Measurements from ENCODE around the gene CLMN. TPM values are rescaled to one million over a fixed set of nuclear protein-coding genes. Genes with fewer than 3 reads are reported as not detected.
A peak's percentile ranks its signal among the peaks of the same experiment; 100 is the strongest.

Gene CLMN
- total and polyA plus RNA-seq, 10 of the 15 experiments (the other 5 are each of a cell fraction or from before 2014, with no cell fraction given): 7.8 to 49.3 (median 18.5) TPM

GRCh38 chr14:95313707-95314106 is 6.0 kb downstream of the CLMN start:
- Histone ChIP-seq H3K27ac (ENCODE audit: control insufficient read depth, insufficient read depth) (no peak overlapping the region), H3K27me3 (replicated peaks in 1 of 2; ENCODE audit: control insufficient read depth in 2 of 2, insufficient read depth in 2 of 2, low read length in 1 of 2) (no peaks in the 10 kb centered on the region), H3K9me3 (replicated peaks; ENCODE audit: control insufficient read depth, insufficient read depth, low read length) (no peaks in the 10 kb centered on the region; the same call in 2 of the 3 replicates), H3K4me1 (ENCODE audit: control insufficient read depth, insufficient read depth, low read length) (peaks cover 28% of the 10 kb centered on the region), H4K20me1 (ENCODE audit: control insufficient read depth, insufficient read depth) (no peaks in the 10 kb centered on the region), H3K36me3 (ENCODE audit: control insufficient read depth in 2 of 2, insufficient read depth in 2 of 2, low read length in 1 of 2) (no peaks in the 10 kb centered on the region; a peak in 1 of 4 replicates), H3K4me3 (no peak overlapping the region), H3K4me2 (ENCODE audit: control insufficient read depth, insufficient read depth) (peak overlapping the region; percentile 52), H2AFZ (ENCODE audit: control insufficient read depth, low read depth, low read length) (no peak overlapping the region), H3K79me2 (ENCODE audit: control insufficient read depth, insufficient read depth, low read length) (no peaks in the 10 kb centered on the region; the same call in 1 of the 2 replicates), H3K9ac (ENCODE audit: control insufficient read depth, insufficient read depth, low read length) (no peak overlapping the region)
- TF ChIP-seq BHLHE40 (IDR thresholded peaks at IDR 0.05; ENCODE audit: borderline replicate concordance in 1 of 2, low read depth in 2 of 2, low read length in 1 of 2) (peak; percentile 83 to 84), POU2F2 (IDR thresholded peaks at IDR 0.05; ENCODE audit: borderline replicate concordance, low read depth, low read length) (no peak), USF1 (IDR thresholded peaks at IDR 0.05; ENCODE audit: borderline replicate concordance, extremely low read length, insufficient read depth, low read depth, low read length) (peak; percentile 42), RAD51 (IDR thresholded peaks at IDR 0.05) (peak; percentile 57), ZNF24 (IDR thresholded peaks at IDR 0.05) (no peak), SKIL (IDR thresholded peaks at IDR 0.05; ENCODE audit: low read depth, poor library complexity, severe bottlenecking) (no peak)
- TF ChIP-seq, protein P1, sequence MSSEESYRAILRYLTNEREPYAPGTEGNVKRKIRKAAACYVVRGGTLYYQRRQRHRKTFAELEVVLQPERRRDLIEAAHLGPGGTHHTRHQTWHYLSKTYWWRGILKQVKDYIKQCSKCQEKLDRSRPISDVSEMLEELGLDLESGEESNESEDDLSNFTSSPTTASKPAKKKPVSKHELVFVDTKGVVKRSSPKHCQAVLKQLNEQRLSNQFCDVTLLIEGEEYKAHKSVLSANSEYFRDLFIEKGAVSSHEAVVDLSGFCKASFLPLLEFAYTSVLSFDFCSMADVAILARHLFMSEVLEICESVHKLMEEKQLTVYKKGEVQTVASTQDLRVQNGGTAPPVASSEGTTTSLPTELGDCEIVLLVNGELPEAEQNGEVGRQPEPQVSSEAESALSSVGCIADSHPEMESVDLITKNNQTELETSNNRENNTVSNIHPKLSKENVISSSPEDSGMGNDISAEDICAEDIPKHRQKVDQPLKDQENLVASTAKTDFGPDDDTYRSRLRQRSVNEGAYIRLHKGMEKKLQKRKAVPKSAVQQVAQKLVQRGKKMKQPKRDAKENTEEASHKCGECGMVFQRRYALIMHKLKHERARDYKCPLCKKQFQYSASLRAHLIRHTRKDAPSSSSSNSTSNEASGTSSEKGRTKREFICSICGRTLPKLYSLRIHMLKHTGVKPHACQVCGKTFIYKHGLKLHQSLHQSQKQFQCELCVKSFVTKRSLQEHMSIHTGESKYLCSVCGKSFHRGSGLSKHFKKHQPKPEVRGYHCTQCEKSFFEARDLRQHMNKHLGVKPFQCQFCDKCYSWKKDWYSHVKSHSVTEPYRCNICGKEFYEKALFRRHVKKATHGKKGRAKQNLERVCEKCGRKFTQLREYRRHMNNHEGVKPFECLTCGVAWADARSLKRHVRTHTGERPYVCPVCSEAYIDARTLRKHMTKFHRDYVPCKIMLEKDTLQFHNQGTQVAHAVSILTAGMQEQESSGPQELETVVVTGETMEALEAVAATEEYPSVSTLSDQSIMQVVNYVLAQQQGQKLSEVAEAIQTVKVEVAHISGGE (CRISPR knock-in tag; IDR thresholded peaks at IDR 0.05): no peak
- POLR2A ChIA-PET: interaction anchor here (0.7 to 1.4 kb wide), 2 partner anchors 10 to 43 kb away, joined by 3 read pairs; no protein-coding TSS in a partner anchor
- RAD21 ChIA-PET (ENCODE audit: unreplicated experiment): interaction anchor here (1.0 to 1.6 kb wide), 2 partner anchors 14 to 48 kb away, joined by 3 to 6 read pairs; no protein-coding TSS in a partner anchor
- WGBS (ENCODE audit: insufficient coverage, insufficient replicate concordance, low lambda C conversion rate, missing lambda C conversion rate): 24% methylated on average over 5 of the region's 5 CpGs
- CTCF ChIA-PET: interaction anchor here (1.0 to 1.2 kb wide), 2 partner anchors 44 to 48 kb away, joined by 3 read pairs; no protein-coding TSS in a partner anchor
- in situ Hi-C loops (cut with MboI): no loop called here
- peak; percentile 54 for ATAC-seq
- SMC1A ChIA-PET (ENCODE audit: uncharacterized antibody, unreplicated experiment): interaction anchor here (0.6 to 3.7 kb wide), 5 partner anchors 8 to 130 kb away, joined by 3 to 19 read pairs (median 3); no protein-coding TSS in a partner anchor
- no TSS peak for BruUV-seq (replicated peaks)
- no peak for FAIRE-seq
- no peak for DNase-seq (ENCODE audit: low read depth, low spot score)
- intact Hi-C loops (cut with micrococcal nuclease; ENCODE audit: unreplicated experiment): loop anchor here (2.0 to 5.0 kb wide), 2 partner anchors 49 to 96 kb away; no protein-coding TSS in a partner anchor

Data from GM12878 (cell line).